GM12872 (cell line): Measurements from ENCODE around the gene DNAH17.
A peak's percentile ranks its signal among the peaks of the same experiment; 100 is the strongest.

Experiments
- TF ChIP-seq, protein P1 (sequence below): IDR thresholded peaks from 3 replicates; pipeline ENCODE4 v1.5.1; 2011; ENCODE audit warnings: low read depth, mild to moderate bottlenecking, low read length, moderate library complexity; ENCODE audit not compliant: insufficient read depth

The DNAH17 gene

DNA sequence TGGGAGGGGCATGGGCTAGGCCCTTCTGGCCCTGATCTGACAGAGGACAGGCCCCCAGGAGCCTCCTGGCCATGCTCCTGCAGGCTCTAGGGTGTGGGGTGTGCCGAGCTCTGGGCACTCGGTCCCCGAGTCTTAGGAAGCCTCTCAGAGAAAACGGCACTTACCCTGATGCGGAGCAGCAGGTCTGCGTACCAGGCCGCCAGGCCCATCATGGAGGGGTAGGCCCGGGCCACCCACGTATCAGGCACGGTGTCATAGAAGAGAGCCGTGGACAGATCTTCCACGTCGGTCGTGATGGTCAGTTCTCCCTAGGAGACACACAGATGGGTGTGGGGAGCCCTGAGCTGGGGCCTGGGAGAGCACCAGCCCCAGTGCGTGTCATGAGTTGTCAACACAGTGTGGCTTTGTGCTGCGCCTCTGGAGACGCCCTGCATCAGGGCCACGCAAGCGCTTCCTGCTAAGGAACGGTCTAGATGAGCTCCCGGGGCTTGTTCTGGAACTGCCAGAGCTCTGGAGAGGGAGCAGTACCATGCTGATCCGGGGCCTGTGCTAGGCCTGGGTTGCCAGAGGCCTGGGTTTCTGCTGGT is 150.8 kb downstream of the DNAH17 start:
- TF ChIP-seq, protein P1, sequence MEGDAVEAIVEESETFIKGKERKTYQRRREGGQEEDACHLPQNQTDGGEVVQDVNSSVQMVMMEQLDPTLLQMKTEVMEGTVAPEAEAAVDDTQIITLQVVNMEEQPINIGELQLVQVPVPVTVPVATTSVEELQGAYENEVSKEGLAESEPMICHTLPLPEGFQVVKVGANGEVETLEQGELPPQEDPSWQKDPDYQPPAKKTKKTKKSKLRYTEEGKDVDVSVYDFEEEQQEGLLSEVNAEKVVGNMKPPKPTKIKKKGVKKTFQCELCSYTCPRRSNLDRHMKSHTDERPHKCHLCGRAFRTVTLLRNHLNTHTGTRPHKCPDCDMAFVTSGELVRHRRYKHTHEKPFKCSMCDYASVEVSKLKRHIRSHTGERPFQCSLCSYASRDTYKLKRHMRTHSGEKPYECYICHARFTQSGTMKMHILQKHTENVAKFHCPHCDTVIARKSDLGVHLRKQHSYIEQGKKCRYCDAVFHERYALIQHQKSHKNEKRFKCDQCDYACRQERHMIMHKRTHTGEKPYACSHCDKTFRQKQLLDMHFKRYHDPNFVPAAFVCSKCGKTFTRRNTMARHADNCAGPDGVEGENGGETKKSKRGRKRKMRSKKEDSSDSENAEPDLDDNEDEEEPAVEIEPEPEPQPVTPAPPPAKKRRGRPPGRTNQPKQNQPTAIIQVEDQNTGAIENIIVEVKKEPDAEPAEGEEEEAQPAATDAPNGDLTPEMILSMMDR, result no peak

DNA sequence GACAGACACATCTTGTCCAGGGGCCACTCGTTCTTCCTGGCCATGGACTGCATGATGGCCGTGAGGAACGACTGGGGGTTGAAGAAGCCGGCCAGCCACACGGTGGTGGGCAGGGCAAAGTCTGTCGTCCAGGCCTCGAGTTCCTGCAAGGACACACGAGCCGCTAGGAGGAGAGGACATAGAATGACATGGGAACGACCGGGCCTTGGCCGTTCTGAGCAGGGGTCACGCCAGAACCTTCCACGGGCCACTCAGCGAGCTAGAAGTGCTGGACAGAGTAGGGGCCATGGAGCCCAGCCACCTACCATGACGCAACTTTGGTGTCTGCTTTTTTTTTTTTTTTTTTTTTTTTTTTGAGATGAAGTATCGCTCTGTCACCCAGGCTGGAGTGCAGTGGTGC is 151.8 kb downstream of the DNAH17 start:
- TF ChIP-seq, protein P1, result no peak

DNA sequence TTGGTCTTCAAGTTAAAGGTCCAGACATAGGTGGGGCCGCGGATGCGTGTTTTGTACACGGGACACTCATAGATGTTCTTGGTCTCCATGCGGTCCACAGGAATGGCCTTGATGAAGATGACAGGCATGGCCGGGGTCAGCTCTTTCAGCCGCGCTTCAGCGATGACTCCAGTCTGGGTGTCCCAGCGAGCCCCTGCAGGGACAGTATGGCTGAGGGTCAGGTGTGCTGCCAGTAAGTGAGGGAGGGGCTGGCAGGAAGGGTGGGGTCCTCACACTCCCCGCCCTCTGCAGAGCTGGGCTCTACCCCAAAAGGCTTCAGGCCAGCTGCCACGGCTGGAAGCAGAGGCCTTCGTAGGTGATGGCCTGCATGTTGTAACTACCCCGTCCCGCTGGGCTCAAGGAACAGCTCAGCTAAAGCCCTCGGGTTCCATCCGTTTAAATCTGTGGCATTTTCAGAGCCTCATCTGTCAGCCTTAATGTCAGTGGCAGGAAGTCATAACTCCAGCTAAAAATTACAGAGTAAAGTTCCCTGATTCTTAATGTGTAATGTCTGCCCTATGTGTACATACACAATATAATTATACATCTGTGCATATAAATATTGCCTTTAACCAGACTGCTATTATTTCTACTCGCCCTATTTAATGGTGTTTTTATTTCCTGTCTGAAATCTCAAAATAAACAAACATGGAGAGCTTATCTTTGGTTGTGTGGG is 153.1 kb downstream of the DNAH17 start:
- TF ChIP-seq, protein P1, result no peak

DNA sequence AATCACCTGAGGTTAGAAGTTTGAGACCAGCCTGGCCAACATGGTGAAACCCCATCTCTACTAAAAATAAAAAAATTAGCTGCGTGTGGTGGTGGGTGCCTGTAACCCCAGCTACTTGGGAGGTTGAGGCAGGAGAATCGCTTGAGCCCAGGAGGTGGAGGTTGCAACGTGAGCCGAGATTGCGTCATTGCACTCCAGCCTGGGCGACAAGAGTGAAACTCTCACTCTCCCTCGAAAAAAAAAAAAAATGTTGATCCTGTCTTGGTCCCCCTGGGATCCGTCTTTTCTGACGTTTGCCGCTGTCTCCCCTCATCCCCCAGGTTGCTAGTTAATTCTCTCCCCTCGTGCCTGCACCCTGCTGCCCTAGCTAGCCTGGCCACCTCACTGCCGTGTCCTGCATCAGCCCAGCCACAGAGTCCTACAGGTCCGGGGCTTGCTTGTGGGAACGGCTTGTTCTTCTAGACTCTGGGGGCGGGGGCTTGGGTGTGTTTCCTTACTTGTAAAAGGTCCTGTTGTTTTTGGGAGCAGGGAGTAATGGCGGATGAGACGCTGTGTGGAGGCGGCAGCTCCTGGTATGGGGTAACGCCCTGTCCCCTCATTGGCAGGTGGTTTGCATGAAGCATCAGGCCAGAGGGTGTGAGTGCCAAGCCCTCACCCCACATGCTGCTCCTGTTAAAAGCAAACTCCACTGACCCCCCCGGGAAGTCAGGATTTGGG is 154.2 kb downstream of the DNAH17 start:
- TF ChIP-seq, protein P1, result no peak

DNA sequence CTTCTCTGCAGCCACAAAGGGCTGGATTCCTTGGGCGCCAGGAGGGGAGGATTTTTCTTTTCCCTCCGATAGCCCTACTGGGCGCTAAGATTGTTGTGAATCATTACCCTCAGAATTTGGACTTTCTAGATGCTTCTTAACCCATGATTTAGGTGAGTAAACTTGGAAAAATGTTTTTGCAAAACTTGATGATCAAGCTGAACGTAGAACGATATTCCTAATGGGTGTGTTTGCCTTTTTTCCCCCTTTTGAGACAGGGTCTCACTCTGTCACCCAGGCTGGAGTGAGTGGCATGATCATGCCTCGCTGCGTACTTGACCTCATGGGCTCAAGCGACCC is 155.0 kb downstream of the DNAH17 start:
- TF ChIP-seq, protein P1, result no peak

DNA sequence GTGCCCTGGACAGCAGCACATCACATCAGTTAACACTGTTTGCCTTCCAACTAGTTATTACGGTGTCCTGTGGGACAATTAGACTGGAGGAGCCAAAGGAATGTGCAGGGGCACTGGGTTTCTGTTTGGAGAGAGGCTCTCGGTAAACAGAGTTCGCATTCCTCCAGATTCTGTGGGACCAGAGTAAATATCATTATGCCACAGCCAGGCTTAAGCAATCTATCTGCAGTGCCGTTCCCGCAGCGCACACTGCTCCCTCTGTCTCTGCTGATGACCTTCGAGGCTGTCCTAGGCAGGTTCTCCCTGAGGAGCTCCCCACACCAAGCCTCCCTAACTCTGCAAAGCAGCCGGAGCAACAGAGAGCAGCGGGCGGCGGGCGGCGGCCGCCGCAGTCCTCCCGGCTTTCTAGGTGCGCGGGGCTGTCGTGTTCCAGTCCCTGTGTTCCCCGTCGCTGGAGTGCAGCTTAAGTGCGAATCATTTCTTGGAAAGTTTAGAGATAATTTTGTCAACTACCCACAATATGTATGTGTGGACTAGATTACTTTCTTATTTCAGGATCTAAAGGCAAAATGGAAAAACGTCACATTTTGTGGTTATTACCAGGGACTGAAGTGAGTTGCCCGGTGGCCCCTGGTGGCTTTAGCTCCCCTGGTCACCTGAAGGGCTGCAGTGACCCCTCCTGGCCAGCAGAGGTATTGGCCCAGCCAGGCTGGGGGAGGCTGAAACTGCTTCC is 155.5 kb downstream of the DNAH17 start:
- TF ChIP-seq, protein P1, result peak; percentile 98

DNA sequence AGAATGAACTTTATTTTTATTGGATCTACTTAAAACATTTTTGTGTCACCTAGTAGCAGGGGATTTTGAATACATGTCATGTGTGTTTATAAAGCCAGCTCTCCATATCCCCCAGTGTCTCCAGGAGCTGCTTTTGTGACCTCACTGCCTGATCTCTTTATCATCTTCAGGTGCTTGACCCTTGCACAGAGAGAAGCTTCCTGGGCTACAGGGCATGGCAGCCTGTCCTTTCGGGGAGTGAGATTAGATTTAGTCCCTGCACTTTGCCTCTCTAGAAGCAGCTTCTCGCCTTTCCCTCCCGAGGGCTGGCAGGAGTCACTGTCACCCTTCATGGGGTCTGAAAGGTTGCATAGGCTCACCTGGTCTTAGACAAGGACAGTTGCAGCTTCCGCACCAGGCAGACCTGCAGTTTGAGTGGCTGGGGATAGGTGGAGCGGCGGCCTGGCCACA is 156.1 kb downstream of the DNAH17 start:
- TF ChIP-seq, protein P1, result no peak
